ENCODE data around the gene FAM118B.

Gene FAM118B

DNA sequence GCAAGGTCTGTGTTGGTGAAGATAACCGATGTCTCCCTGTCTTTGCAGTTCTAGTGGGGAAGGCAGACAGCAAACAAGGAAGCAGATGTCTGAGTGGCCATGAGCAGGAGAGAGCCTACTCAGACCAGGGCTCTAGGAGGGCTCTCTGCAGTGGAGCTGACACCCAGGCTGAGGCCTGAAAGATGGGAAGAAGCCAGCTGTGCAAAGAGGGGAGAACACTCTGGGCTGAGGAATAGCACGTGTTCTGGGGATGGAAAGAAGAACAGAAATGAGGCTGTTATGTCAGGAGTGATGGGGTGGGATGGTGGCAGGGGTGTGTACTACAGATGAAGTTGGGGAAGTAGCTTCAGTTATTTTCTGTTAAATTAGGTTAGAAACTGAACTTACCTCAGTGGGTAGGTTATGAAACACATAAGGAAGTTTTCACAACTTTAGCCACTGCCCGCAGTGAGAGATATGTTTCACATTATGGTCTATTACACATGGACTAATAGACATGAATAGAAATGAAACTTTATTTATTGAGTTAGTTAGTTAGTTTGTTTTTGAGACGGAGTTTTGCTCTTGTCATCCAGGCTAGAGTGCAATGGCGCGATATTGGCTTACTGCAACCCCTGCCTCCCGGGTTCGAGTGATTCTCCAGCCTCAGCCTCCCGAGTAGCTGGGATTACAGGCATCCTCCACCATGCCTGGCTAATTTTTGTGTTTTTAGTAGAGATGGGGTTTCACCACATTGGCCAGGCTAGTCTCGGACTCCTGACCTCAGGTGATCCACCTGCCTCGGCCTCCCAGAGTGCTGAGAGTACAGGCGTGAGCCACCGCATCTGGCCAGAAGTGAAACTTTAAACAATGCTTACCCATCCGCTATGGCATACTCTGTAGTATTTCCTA, 100.1 kb downstream of the FAM118B start:
- no peak for DNase-seq (ENCODE audit: low read depth)
